RKO (cell line): ENCODE results near the gene CPNE4.

Source experiments
- DNase-seq: peaks from one replicate; pipeline ENCODE4 v3.0.0-alpha.2; 2016; ENCODE audit warnings: low spot score

Gene CPNE4

GRCh38 chr3:131735116-131735515 lies 299.7 kb downstream of the CPNE4 start:
- no peak for DNase-seq

GRCh38 chr3:131733086-131733841 lies 301.6 kb downstream of the CPNE4 start:
- DNase-seq: no peak

GRCh38 chr3:131731709-131732108 lies 303.1 kb downstream of the CPNE4 start:
- DNase-seq: no peak

GRCh38 chr3:131730581-131730980 lies 304.2 kb downstream of the CPNE4 start:
- DNase-seq: no peak

GRCh38 chr3:131729643-131730017 lies 305.2 kb downstream of the CPNE4 start:
- no peak for DNase-seq

GRCh38 chr3:131728898-131729642 lies 305.7 kb downstream of the CPNE4 start:
- DNase-seq: no peak

GRCh38 chr3:131725414-131725813 lies 309.4 kb downstream of the CPNE4 start:
- no peak for DNase-seq

GRCh38 chr3:131723343-131723742 lies 311.5 kb downstream of the CPNE4 start:
- no peak for DNase-seq

- DNase-seq: no peak
These were observed 317.3 kb downstream of the CPNE4 start for GRCh38 chr3:131717493-131717892.

- no peak for DNase-seq
These were observed 317.9 kb downstream of the CPNE4 start for GRCh38 chr3:131716943-131717342.

- no peak for DNase-seq
These were observed 318.8 kb downstream of the CPNE4 start for GRCh38 chr3:131716007-131716406.

GRCh38 chr3:131714585-131715220 lies 320.1 kb downstream of the CPNE4 start:
- DNase-seq: no peak

- DNase-seq: no peak
These were observed 321.2 kb downstream of the CPNE4 start for GRCh38 chr3:131713416-131714123.

- DNase-seq: no peak
These were observed 322.2 kb downstream of the CPNE4 start for GRCh38 chr3:131712662-131713061.

- no peak for DNase-seq
These were observed 323.6 kb downstream of the CPNE4 start for GRCh38 chr3:131711114-131711768.

GRCh38 chr3:131708241-131708640 lies 326.6 kb downstream of the CPNE4 start:
- no peak for DNase-seq

GRCh38 chr3:131705558-131706051 lies 329.2 kb downstream of the CPNE4 start:
- peak; percentile 11 for DNase-seq

GRCh38 chr3:131705099-131705498 lies 329.7 kb downstream of the CPNE4 start:
- DNase-seq: no peak

- no peak for DNase-seq
These were observed 330.7 kb downstream of the CPNE4 start for GRCh38 chr3:131704098-131704497.

- DNase-seq: no peak
These were observed 332.7 kb downstream of the CPNE4 start for GRCh38 chr3:131702146-131702545.

- no peak for DNase-seq
These were observed 333.6 kb downstream of the CPNE4 start for GRCh38 chr3:131701153-131701770.
